CD8-positive, alpha-beta memory T cell (primary cell): ENCODE results near the gene ABHD17C. TPM values are rescaled to one million over a fixed set of nuclear protein-coding genes. Genes with fewer than 3 reads are reported as not detected.

Source experiments
- CTCF ChIA-PET: fragments of 350-600 bp; sonication (Branson Sonifier 250); formaldehyde crosslinking; loops from one replicate; lab custom pipeline; 2021; ENCODE audit warnings: antibody characterized with exemption; lab: Charles Lee
- POLR2A ChIA-PET: fragments of 350-600 bp; sonication (Branson Sonifier 250); formaldehyde crosslinking; loops from one replicate; lab custom pipeline; 2021; ENCODE audit warnings: antibody characterized with exemption; lab: Charles Lee
- DNase-seq, 5 donors: peaks; one replicate each; pipeline versions ENCODE4 v3.0.0 to v3.0.0-alpha.2; 2020 to 2022; ENCODE audit warnings: mixed read lengths in 1 of 5
- H3K27ac ChIP-seq: one replicate; pipeline ENCODE4 v1.7.0; 2013; ENCODE audit warnings: low read depth, mild to moderate bottlenecking, low read length, moderate library complexity
- H3K27me3 ChIP-seq: 2 replicates; pipeline ENCODE4 v1.7.0; 2013; ENCODE audit warnings: low read length, mild to moderate bottlenecking; ENCODE audit not compliant: insufficient read depth, poor library complexity, severe bottlenecking
- H3K36me3 ChIP-seq: 2 replicates; pipeline ENCODE4 v1.7.0; 2013; ENCODE audit warnings: mild to moderate bottlenecking, low read length, moderate library complexity; ENCODE audit not compliant: insufficient read depth
- H3K4me1 ChIP-seq: 2 replicates; pipeline ENCODE4 v1.7.0; 2013; ENCODE audit warnings: mild to moderate bottlenecking, low read length, moderate library complexity; ENCODE audit not compliant: insufficient read depth
- H3K4me3 ChIP-seq: 2 replicates; pipeline ENCODE4 v1.7.0; 2013; ENCODE audit warnings: mild to moderate bottlenecking, low read length
- H3K9me3 ChIP-seq: 2 replicates; pipeline ENCODE4 v1.7.0; 2013; ENCODE audit warnings: mild to moderate bottlenecking, low read length
- H3K27ac Mint-ChIP-seq, 8 donors: one replicate each; pipeline ENCODE4 v1.8.0; 2020 to 2021; ENCODE audit warnings: mixed read lengths in 8 of 8, mild to moderate bottlenecking in 6 of 8, inconsistent platforms in 3 of 8, moderate library complexity in 3 of 8
- H3K27me3 Mint-ChIP-seq, 2 donors: one replicate each; pipeline ENCODE4 v1.8.0; 2020 to 2021; ENCODE audit warnings: mixed read lengths in 2 of 2, mild to moderate bottlenecking in 1 of 2, moderate library complexity in 1 of 2
- H3K36me3 Mint-ChIP-seq, 3 donors: one replicate each; pipeline ENCODE4 v1.8.0; 2020 to 2021; ENCODE audit warnings: mixed read lengths in 3 of 3, inconsistent platforms in 1 of 3, mild to moderate bottlenecking in 1 of 3
- H3K4me1 Mint-ChIP-seq, 3 donors: one replicate each; pipeline ENCODE4 v1.8.0; 2020 to 2021; ENCODE audit warnings: mixed read lengths in 3 of 3, inconsistent platforms in 1 of 3, mild to moderate bottlenecking in 1 of 3
- H3K4me3 Mint-ChIP-seq, 7 donors: one replicate each; pipeline ENCODE4 v1.8.0; 2020 to 2021; ENCODE audit warnings: mixed read lengths in 7 of 7, mild to moderate bottlenecking in 6 of 7, moderate library complexity in 4 of 7, inconsistent platforms in 2 of 7
- H3K9me3 Mint-ChIP-seq, 5 donors: one replicate each; pipeline ENCODE4 v1.8.0; 2020 to 2022; ENCODE audit warnings: mixed read lengths in 5 of 5, mild to moderate bottlenecking in 3 of 5, moderate library complexity in 2 of 5, inconsistent platforms in 1 of 5
- polyA plus RNA-seq: library from polyadenylated mRNA; unstranded; fragments of 300-500 nt; fragmentation: Illumina TruSeq; gene quantifications from one replicate; pipeline ENCODE4 v1.2.3, GENCODE V29; 2021
- total RNA-seq, 2 experiments: library from RNA; stranded (reverse); gene quantifications; one replicate each; pipeline ENCODE4 v1.2.3, GENCODE V29; 2021

ABHD17C gene
- total and polyA plus RNA-seq, 3 experiments from 2014 or later: 3.1 to 6.3 (median 5.6) TPM

DNA sequence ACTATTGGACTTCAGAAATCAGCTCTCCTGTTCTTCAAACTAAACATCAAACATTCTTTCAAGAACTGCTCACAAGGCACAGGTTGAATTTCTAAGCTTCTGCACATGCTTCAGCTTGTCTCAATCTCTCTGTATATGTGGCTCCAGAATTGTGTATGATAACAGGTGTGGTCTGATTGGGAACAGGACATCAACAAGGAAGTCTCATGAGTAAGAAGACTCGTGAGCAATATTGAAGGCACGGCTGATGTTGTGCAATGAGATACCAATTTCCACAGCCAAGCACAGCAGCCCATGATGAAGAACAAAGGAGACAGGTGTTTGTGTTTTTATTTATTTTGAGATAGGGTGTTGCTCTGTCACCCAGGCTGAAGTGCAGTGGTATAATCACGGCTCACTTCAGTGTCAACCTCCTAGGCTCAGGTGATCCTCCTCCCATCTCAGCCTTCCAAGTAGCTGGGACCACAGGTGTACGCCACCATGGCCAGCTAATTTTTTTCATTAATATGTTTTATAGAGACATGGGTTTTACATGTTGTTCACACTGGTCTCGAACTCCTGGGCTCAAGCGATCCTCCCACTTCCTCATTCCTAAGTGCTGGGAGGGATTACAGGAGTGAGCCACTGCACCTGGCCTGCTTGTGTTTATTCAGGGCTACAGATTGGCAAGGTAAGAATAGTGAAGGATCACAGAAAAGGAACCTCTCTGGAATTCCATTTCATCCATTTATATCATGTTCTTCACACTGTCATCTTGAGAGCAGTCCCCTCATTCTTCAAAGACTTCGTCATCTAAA lies 32.2 kb upstream of the ABHD17C start:
- Histone ChIP-seq H3K27me3 (no peaks in the 10 kb centered on the region), H3K9me3 (no peaks in the 10 kb centered on the region), H3K4me1 (no peaks in the 10 kb centered on the region), H3K36me3 (no peaks in the 10 kb centered on the region), H3K4me3 (no peak overlapping the region), H3K27ac (no peak overlapping the region)
- ChIA-PET CTCF (no interaction called here), POLR2A (no interaction called here)
- H3K27me3 Mint-ChIP-seq: peaks cover 1 to 45% of the 10 kb centered on the region in 2 donors
- H3K27ac Mint-ChIP-seq: no peak overlapping the region
- H3K36me3 Mint-ChIP-seq: no peaks in the 10 kb centered on the region
- no peak overlapping the region for H3K4me3 Mint-ChIP-seq
- H3K9me3 Mint-ChIP-seq: no peaks in the 10 kb centered on the region
- no peaks in the 10 kb centered on the region for H3K4me1 Mint-ChIP-seq
- DNase-seq: no peak

DNA sequence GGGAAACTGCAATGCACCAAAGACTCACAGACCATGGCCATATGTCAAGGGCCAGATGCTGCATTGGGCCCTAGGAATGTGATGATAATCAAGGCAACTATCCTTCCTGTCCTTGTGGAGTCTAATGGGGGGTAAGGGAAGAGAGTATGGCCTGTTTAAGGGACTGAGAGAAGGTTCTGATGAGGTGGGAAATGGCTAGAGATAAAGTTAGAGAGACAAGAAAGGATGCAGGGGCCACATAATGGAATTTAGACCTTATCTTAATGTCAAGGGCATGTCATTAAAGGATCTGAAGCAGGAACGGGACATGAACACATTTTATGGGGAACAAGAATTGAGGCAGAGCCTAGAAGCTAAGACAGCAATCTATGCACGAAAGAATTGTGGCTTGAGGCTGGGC lies 30.0 kb upstream of the ABHD17C start:
- Histone ChIP-seq H3K9me3 (no peaks in the 10 kb centered on the region), H3K4me1 (no peaks in the 10 kb centered on the region), H3K27ac (no peak overlapping the region), H3K27me3 (no peaks in the 10 kb centered on the region), H3K4me3 (no peak overlapping the region), H3K36me3 (no peaks in the 10 kb centered on the region)
- Mint-ChIP-seq H3K4me1 (no peaks in the 10 kb centered on the region), H3K36me3 (no peaks in the 10 kb centered on the region), H3K9me3 (no peaks in the 10 kb centered on the region), H3K27me3 (peaks cover 6 to 32% of the 10 kb centered on the region in 2 donors), H3K4me3 (no peak overlapping the region), H3K27ac (no peak overlapping the region)
- CTCF ChIA-PET: no interaction called here
- no peak for DNase-seq
- POLR2A ChIA-PET: no interaction called here

DNA sequence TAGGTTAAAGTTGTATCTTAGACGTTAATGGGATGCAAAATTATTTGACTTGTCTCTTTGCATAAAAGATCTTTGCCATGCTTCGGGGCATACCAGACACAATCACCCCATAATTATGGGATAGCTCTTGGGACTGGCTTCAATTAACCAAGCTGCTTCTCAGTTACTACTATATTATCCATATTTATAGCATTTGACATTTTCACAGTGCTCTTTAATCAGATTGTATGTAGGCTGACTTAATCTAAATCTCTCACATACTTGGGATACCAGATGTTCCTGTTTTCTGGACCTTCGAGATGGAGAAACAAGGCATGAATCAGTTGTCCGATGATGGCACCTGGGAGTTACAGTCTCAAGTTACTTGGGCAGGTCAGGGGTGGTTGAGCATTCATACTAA lies 27.2 kb upstream of the ABHD17C start:
- Histone ChIP-seq H3K27me3 (no peaks in the 10 kb centered on the region), H3K27ac (no peak overlapping the region), H3K4me1 (no peaks in the 10 kb centered on the region), H3K4me3 (no peak overlapping the region), H3K36me3 (no peaks in the 10 kb centered on the region), H3K9me3 (no peaks in the 10 kb centered on the region)
- Mint-ChIP-seq H3K27ac (no peak overlapping the region), H3K36me3 (no peaks in the 10 kb centered on the region), H3K4me1 (no peaks in the 10 kb centered on the region), H3K4me3 (no peak overlapping the region), H3K9me3 (no peaks in the 10 kb centered on the region), H3K27me3 (peaks cover 17 to 25% of the 10 kb centered on the region in 2 donors)
- DNase-seq: no peak
- ChIA-PET POLR2A (no interaction called here), CTCF (no interaction called here)

DNA sequence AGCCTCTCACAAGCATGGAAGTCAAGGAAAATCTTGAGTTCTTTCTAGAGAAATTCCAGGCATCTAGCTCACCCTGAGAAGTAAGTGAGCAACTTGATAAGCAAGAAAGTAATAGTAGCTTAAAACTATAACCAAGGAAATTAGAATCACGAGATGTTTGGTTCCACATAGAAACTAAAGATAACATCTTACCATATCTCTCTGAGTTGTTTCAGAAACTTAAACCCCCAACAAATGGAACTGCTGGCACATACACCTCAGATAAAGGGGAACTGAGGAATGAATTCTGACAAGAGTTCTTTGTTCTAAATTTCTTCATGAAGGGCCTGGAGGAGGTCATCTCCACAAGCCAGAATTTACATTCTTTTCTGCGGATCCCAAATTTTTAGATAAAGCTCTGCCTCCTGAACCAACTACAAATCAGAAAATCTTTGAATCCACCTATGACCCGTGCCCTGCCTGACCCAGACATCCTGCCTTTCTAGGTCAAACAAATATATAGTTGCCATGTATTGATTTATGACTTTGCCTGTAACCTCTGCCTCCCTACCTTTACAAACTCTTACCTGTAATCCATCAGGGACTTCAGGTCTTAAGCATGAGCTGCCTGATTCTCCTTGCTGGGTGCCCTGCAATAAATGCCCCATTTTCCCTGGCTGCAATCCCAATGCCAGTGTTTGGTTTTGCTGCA lies 26.4 kb upstream of the ABHD17C start:
- no peak overlapping the region for H3K27ac ChIP-seq
- peaks cover 17 to 21% of the 10 kb centered on the region in 2 donors for H3K27me3 Mint-ChIP-seq
- H3K27ac Mint-ChIP-seq: no peak overlapping the region
- H3K4me1 ChIP-seq: no peaks in the 10 kb centered on the region
- H3K4me3 ChIP-seq: no peak overlapping the region
- H3K9me3 Mint-ChIP-seq: no peaks in the 10 kb centered on the region
- no peaks in the 10 kb centered on the region for H3K27me3 ChIP-seq
- no peaks in the 10 kb centered on the region for H3K36me3 Mint-ChIP-seq
- ChIA-PET CTCF (interaction anchor here (1.0 to 1.8 kb wide), 2 partner anchors 8 to 23 kb away, joined by 3 to 5 read pairs; no protein-coding TSS in a partner anchor), POLR2A (no interaction called here)
- H3K9me3 ChIP-seq: no peaks in the 10 kb centered on the region
- H3K36me3 ChIP-seq: no peaks in the 10 kb centered on the region
- no peaks in the 10 kb centered on the region for H3K4me1 Mint-ChIP-seq
- H3K4me3 Mint-ChIP-seq: no peak overlapping the region
- no peak for DNase-seq

DNA sequence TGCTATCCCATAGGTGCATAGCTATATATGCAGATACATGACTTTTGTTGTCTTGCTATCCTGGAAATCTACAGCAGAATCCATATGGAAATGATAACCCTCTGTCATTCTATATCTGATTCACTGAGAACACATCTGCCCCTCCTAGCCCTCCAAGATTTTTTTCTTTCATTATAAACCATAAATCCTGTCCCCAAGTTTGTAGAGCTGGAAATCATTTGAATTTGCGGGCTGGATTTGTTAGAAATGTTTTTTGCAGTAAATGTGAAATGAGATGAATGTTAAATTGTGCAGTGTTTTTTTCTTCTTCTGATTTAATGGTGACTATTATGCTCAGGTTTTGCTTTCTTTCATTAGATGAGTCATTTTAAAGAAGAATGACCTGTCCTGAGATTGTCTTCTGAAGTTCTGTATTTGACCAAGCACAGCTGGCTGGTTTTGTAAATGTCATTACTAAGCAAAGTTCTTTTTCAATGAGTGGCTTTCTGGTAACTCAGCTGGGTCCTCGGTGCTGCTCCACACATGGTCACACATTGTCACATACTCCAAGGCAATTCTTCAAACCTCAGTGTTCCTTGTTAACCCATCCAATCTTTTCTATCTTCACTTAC lies 25.3 kb upstream of the ABHD17C start:
- no peaks in the 10 kb centered on the region for H3K9me3 ChIP-seq
- no peaks in the 10 kb centered on the region for H3K4me1 ChIP-seq
- CTCF ChIA-PET: interaction anchor here (1.0 to 1.8 kb wide), 2 partner anchors 9 to 24 kb away, joined by 3 to 5 read pairs; no protein-coding TSS in a partner anchor

DNA sequence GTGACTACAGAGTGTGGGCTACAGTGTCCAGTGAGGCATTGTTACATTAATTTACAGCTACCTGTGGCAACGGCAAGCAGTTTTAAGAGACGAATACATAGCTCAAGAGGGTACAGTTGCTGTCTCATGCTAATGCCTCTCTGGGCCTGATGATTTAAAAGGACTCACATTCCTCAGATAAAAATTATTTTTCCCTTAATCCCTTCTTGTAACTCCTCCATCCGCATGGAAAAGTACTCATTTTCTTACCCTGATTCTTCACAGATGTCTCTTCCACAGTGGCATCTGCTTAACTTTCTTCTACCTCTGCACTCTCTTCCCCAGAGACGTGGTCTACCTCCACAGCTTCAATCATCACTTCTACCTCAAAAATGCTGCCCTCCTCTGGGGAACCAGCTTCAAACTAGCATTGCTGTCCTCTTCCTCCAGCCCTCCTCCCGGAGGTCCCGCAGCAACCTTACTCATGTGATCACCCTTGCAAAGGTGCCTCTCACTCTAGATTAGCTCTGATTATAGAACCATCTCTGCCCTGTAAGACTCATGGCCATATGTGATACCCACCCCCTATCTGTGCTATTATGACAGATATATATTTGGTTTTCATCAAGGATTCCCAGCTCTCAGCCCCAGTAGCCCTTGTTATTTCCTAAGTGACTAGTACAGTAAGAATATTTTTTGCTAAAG lies 21.4 kb upstream of the ABHD17C start:
- no peaks in the 10 kb centered on the region for H3K4me1 ChIP-seq
- no peak overlapping the region for H3K27ac ChIP-seq
- H3K27me3 Mint-ChIP-seq: peaks cover 17 to 32% of the 10 kb centered on the region in 2 donors
- no peaks in the 10 kb centered on the region for H3K4me1 Mint-ChIP-seq
- H3K27ac Mint-ChIP-seq: no peak overlapping the region
- H3K4me3 ChIP-seq: no peak overlapping the region
- H3K36me3 ChIP-seq: no peaks in the 10 kb centered on the region
- POLR2A ChIA-PET: no interaction called here
- no peaks in the 10 kb centered on the region for H3K9me3 ChIP-seq
- H3K36me3 Mint-ChIP-seq: peaks cover 0 to 2% (median 0%) of the 10 kb centered on the region in 3 donors
- no peaks in the 10 kb centered on the region for H3K9me3 Mint-ChIP-seq
- DNase-seq: no peak
- CTCF ChIA-PET: no interaction called here
- H3K27me3 ChIP-seq: peaks cover 4% of the 10 kb centered on the region
- no peak overlapping the region for H3K4me3 Mint-ChIP-seq

More for the DNA sequence above, 25.3 kb upstream of the ABHD17C start:
- H3K27me3 ChIP-seq: no peaks in the 10 kb centered on the region
- no peaks in the 10 kb centered on the region for H3K36me3 ChIP-seq
- no peak overlapping the region for H3K27ac ChIP-seq
- no peaks in the 10 kb centered on the region for H3K4me1 Mint-ChIP-seq
- no peaks in the 10 kb centered on the region for H3K36me3 Mint-ChIP-seq
- H3K27me3 Mint-ChIP-seq: peaks cover 17 to 21% of the 10 kb centered on the region in 2 donors
- no peak overlapping the region for H3K4me3 Mint-ChIP-seq
- H3K27ac Mint-ChIP-seq: no peak overlapping the region
- DNase-seq: no peak
- POLR2A ChIA-PET: no interaction called here
- no peaks in the 10 kb centered on the region for H3K9me3 Mint-ChIP-seq
- H3K4me3 ChIP-seq: no peak overlapping the region

DNA sequence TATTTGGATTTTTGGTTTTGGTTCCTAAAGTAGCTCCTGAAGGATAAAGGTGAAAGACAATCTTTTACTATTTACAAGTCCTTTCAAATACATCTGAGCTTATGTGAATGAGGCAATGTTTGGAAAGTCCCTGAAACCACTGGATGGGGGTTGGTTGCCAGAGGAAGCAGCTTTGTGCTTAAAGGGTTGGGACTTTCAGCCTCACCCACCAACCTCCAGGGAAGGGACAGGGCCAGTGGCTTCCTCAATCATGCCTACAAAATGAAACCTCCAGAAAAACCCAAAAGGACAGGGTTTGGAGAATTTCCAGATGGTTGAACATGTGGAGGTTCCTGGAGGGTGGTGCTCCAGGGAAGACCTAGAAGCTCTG lies 20.9 kb upstream of the ABHD17C start:
- Mint-ChIP-seq H3K9me3 (no peaks in the 10 kb centered on the region), H3K4me1 (peaks cover 0 to under 1% (median under 1%) of the 10 kb centered on the region in 3 donors), H3K27me3 (peaks cover 14 to 32% of the 10 kb centered on the region in 2 donors), H3K4me3 (no peak overlapping the region), H3K27ac (no peak overlapping the region), H3K36me3 (peaks cover 0 to 2% (median 0%) of the 10 kb centered on the region in 3 donors)
- no peaks in the 10 kb centered on the region for H3K9me3 ChIP-seq
- no peak overlapping the region for H3K27ac ChIP-seq
- DNase-seq: no peak
- no peaks in the 10 kb centered on the region for H3K4me1 ChIP-seq
- H3K36me3 ChIP-seq: no peaks in the 10 kb centered on the region
- H3K4me3 ChIP-seq: no peak overlapping the region
- CTCF ChIA-PET: no interaction called here
- POLR2A ChIA-PET: no interaction called here
- H3K27me3 ChIP-seq: peaks cover 4% of the 10 kb centered on the region
